ENCODE data around the gene KIF16B. TPM values are rescaled to one million over a fixed set of nuclear protein-coding genes. Genes with fewer than 3 reads are reported as not detected.

Gene KIF16B, protein sequence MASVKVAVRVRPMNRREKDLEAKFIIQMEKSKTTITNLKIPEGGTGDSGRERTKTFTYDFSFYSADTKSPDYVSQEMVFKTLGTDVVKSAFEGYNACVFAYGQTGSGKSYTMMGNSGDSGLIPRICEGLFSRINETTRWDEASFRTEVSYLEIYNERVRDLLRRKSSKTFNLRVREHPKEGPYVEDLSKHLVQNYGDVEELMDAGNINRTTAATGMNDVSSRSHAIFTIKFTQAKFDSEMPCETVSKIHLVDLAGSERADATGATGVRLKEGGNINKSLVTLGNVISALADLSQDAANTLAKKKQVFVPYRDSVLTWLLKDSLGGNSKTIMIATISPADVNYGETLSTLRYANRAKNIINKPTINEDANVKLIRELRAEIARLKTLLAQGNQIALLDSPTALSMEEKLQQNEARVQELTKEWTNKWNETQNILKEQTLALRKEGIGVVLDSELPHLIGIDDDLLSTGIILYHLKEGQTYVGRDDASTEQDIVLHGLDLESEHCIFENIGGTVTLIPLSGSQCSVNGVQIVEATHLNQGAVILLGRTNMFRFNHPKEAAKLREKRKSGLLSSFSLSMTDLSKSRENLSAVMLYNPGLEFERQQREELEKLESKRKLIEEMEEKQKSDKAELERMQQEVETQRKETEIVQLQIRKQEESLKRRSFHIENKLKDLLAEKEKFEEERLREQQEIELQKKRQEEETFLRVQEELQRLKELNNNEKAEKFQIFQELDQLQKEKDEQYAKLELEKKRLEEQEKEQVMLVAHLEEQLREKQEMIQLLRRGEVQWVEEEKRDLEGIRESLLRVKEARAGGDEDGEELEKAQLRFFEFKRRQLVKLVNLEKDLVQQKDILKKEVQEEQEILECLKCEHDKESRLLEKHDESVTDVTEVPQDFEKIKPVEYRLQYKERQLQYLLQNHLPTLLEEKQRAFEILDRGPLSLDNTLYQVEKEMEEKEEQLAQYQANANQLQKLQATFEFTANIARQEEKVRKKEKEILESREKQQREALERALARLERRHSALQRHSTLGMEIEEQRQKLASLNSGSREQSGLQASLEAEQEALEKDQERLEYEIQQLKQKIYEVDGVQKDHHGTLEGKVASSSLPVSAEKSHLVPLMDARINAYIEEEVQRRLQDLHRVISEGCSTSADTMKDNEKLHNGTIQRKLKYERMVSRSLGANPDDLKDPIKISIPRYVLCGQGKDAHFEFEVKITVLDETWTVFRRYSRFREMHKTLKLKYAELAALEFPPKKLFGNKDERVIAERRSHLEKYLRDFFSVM (N-terminal part only)
- total RNA-seq (ENCODE audit: unreplicated experiment): 27.0 TPM
- long read RNA-seq, partial matches to known transcripts: 1 of 5 reads
- long read RNA-seq, other reads (novel, unspliced or antisense): 4 of 5 reads

DNA sequence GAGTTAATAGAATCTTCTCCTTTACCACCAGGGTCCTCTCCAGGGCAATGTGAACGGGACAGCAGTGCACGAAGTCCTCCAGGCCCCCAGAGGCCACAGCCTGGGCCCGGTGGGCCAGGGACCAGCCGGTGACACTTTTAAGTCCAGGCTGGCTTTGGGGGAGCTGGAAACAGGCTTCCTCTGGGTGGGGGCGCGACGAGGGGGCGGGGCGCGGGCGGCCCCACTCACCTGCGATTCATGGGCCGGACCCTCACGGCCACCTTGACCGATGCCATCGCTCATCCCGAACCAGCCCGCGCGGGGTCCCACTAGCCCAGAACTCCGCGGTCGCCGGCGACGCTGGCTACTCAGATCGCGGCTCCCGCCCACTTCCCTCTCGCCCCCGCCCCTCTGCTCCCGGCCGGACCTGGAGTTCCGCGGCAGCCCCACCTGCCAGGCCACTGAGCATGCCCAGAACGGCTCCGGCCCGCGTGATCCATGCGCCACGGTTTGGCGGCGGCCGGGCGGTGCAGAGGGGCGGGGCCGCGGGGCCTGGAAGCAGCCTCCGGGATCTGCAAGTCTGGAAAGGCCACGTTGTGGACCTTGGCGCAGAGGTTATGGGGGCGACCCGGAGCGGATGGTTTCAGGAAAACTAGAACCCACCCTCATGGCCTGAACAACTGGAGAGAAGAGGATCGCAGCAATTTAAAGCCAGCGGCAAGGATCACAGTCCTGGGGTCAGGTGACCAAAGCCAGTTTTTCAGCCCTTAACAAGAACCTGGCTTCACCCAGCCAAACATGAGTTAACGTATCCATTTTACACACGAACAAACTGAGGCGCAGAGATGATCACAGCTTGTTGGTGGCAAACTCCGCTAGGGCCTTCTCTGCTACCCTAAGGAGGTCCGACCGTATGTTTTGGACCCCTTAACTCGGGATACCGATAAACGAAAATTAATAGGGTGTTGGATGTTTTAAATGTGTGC, at the start of gene KIF16B:
Gene KIF16B, minus strand, starts transcription at position 448 of the 965 bp plus-strand sequence. Its CDS starts 173 bp downstream, at position 275.
- peak; percentile 97 for DNase-seq
- Mint-ChIP-seq H3K36me3 (ENCODE audit: unreplicated experiment) (no peaks in the 10 kb centered on the region), H3K9me3 (ENCODE audit: unreplicated experiment) (peaks cover 4% of the 10 kb centered on the region), H3K4me1 (ENCODE audit: low read depth, unreplicated experiment) (peaks cover 24% of the 10 kb centered on the region), H3K4me3 (ENCODE audit: unreplicated experiment) (peak within 1 kb of the TSS; percentile 86), H3K27me3 (ENCODE audit: unreplicated experiment) (no peaks in the 10 kb centered on the region), H3K27ac (ENCODE audit: unreplicated experiment) (peak within 1 kb of the TSS; percentile 80)
- TF ChIP-seq, protein P1, sequence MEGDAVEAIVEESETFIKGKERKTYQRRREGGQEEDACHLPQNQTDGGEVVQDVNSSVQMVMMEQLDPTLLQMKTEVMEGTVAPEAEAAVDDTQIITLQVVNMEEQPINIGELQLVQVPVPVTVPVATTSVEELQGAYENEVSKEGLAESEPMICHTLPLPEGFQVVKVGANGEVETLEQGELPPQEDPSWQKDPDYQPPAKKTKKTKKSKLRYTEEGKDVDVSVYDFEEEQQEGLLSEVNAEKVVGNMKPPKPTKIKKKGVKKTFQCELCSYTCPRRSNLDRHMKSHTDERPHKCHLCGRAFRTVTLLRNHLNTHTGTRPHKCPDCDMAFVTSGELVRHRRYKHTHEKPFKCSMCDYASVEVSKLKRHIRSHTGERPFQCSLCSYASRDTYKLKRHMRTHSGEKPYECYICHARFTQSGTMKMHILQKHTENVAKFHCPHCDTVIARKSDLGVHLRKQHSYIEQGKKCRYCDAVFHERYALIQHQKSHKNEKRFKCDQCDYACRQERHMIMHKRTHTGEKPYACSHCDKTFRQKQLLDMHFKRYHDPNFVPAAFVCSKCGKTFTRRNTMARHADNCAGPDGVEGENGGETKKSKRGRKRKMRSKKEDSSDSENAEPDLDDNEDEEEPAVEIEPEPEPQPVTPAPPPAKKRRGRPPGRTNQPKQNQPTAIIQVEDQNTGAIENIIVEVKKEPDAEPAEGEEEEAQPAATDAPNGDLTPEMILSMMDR (IDR thresholded peaks at IDR 0.05; ENCODE audit: partially characterized antibody, unreplicated experiment): peak; percentile 10

DNA sequence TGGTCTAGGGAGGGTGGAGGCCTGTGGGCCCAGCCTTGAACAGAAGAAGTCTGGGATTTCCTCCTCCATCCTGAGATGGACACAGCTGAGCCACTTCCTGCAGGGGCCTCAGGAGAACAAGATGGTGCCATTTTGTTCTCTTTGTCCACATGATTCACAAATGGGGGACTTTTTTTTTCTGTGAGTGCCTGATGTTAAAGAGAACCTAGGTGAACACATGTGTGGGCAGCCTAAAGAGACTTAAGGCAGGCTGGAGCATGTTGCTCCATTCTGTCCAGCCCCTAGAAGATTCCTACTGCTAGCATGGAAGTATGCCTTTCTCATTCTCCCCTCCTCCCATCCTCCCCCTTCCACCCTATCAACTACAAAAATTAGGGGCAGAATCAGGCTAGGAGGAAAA, 49.3 kb upstream of the KIF16B start:
- TF ChIP-seq, protein P1 (IDR thresholded peaks at IDR 0.05; ENCODE audit: partially characterized antibody, unreplicated experiment): no peak
- Mint-ChIP-seq H3K4me1 (ENCODE audit: low read depth, unreplicated experiment) (peaks cover 2% of the 10 kb centered on the region), H3K27me3 (ENCODE audit: unreplicated experiment) (no peaks in the 10 kb centered on the region), H3K36me3 (ENCODE audit: unreplicated experiment) (no peaks in the 10 kb centered on the region), H3K9me3 (ENCODE audit: unreplicated experiment) (peaks cover 2% of the 10 kb centered on the region), H3K27ac (ENCODE audit: unreplicated experiment) (no peak overlapping the region), H3K4me3 (ENCODE audit: unreplicated experiment) (no peak overlapping the region)
- DNase-seq: no peak

DNA sequence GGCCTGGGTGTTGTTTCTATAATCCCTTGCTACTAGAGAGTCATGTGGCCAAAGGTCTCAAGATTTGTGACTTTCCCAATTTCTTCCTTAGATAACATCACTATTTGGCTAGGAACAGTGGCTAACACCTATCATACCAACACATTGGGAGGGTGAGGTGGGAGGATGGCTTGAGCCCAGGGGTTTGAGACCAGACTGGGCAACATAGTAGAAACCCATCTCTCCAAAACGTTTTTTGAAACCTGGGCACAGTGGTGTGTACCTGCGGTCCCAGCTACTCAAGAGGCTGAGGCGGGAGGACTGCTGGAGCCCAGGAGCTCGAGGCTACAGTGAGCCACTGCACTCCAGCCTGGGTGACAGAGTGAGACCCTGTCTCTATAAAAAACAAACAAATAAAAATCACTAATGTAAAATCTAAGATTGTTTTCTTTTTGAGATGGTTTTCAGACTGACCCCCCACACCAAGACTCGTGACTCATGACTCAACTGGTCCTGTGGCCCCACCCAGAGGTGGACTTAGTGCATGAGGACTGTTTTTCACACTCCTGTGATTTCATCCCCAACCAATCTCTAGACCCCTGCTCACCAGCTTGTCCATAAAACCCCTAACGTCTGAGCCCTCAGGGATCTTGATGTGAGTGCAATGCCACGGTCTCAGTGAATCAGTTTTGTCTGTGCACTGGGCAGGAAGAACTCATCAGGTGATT, 48.3 kb upstream of the KIF16B start:
- Mint-ChIP-seq H3K27me3 (ENCODE audit: unreplicated experiment) (no peaks in the 10 kb centered on the region), H3K9me3 (ENCODE audit: unreplicated experiment) (peaks cover 3% of the 10 kb centered on the region), H3K4me1 (ENCODE audit: low read depth, unreplicated experiment) (no peaks in the 10 kb centered on the region), H3K36me3 (ENCODE audit: unreplicated experiment) (no peaks in the 10 kb centered on the region), H3K4me3 (ENCODE audit: unreplicated experiment) (no peak overlapping the region), H3K27ac (ENCODE audit: unreplicated experiment) (no peak overlapping the region)
- TF ChIP-seq, protein P1 (IDR thresholded peaks at IDR 0.05; ENCODE audit: partially characterized antibody, unreplicated experiment): no peak
- DNase-seq: no peak

- H3K27ac Mint-ChIP-seq (ENCODE audit: unreplicated experiment): no peak overlapping the region
- H3K36me3 Mint-ChIP-seq (ENCODE audit: unreplicated experiment): no peaks in the 10 kb centered on the region
- peaks cover 5% of the 10 kb centered on the region for H3K9me3 Mint-ChIP-seq (ENCODE audit: unreplicated experiment)
- no peaks in the 10 kb centered on the region for H3K4me1 Mint-ChIP-seq (ENCODE audit: low read depth, unreplicated experiment)
- no peaks in the 10 kb centered on the region for H3K27me3 Mint-ChIP-seq (ENCODE audit: unreplicated experiment)
- DNase-seq: no peak
- H3K4me3 Mint-ChIP-seq (ENCODE audit: unreplicated experiment): no peak overlapping the region
- TF ChIP-seq, protein P1 (IDR thresholded peaks at IDR 0.05; ENCODE audit: partially characterized antibody, unreplicated experiment): no peak
Observed at GRCh38 chr20:16620961-16621360, 47.7 kb upstream of the KIF16B start.
